Neuron (in vitro differentiated cells): ENCODE results near the gene IRF5.

Source experiments
- H2AFZ ChIP-seq: one replicate; pipeline ENCODE4 v1.6.1; 2013; ENCODE audit warnings: low read depth, mild to moderate bottlenecking, inconsistent platforms, low read length, moderate library complexity
- H3K27me3 ChIP-seq: one replicate; pipeline ENCODE4 v1.6.1; 2013; ENCODE audit warnings: low read length; ENCODE audit not compliant: insufficient read depth
- H3K36me3 ChIP-seq: one replicate; pipeline ENCODE4 v1.6.1; 2013; ENCODE audit warnings: low read length; ENCODE audit not compliant: insufficient read depth
- H3K4me1 ChIP-seq: one replicate; pipeline ENCODE4 v1.6.1; 2013; ENCODE audit warnings: low read length; ENCODE audit not compliant: insufficient read depth
- H3K4me3 ChIP-seq: 2 replicates; pipeline ENCODE4 v1.5.1; 2013; ENCODE audit warnings: mild to moderate bottlenecking, low read length, moderate library complexity
- H3K9me3 ChIP-seq: one replicate; pipeline ENCODE4 v1.6.1; 2013; ENCODE audit warnings: low read length

Gene IRF5

GRCh38 chr7:128932862-128933179 lies 4.9 kb upstream of the IRF5 start:
- no peak overlapping the region for H3K4me3 ChIP-seq
- peaks cover 4% of the 10 kb centered on the region for H3K9me3 ChIP-seq
- no peaks in the 10 kb centered on the region for H3K4me1 ChIP-seq
- peaks cover 51% of the 10 kb centered on the region for H3K27me3 ChIP-seq
- H3K36me3 ChIP-seq: no peaks in the 10 kb centered on the region
- no peak overlapping the region for H2AFZ ChIP-seq

GRCh38 chr7:128933180-128933891 lies 4.4 kb upstream of the IRF5 start:
- Histone ChIP-seq H3K4me3 (no peak overlapping the region), H3K4me1 (peaks cover 3% of the 10 kb centered on the region)

GRCh38 chr7:128934361-128935341 lies 3.1 kb upstream of the IRF5 start:
- H3K27me3 ChIP-seq: peaks cover 64% of the 10 kb centered on the region
- H3K4me3 ChIP-seq: no peak overlapping the region
- H2AFZ ChIP-seq: no peak overlapping the region
- no peaks in the 10 kb centered on the region for H3K36me3 ChIP-seq
- peaks cover 2% of the 10 kb centered on the region for H3K9me3 ChIP-seq
- peaks cover 7% of the 10 kb centered on the region for H3K4me1 ChIP-seq

More at GRCh38 chr7:128933180-128933891, 4.4 kb upstream of the IRF5 start:
- H3K27me3 ChIP-seq: peaks cover 55% of the 10 kb centered on the region
- peaks cover 2% of the 10 kb centered on the region for H3K9me3 ChIP-seq
- no peaks in the 10 kb centered on the region for H3K36me3 ChIP-seq
- H2AFZ ChIP-seq: no peak overlapping the region

GRCh38 chr7:128935342-128935730 lies 2.4 kb upstream of the IRF5 start:
- no peak overlapping the region for H3K4me3 ChIP-seq
- peaks cover 2% of the 10 kb centered on the region for H3K9me3 ChIP-seq
- H3K27me3 ChIP-seq: peaks cover 71% of the 10 kb centered on the region
- H2AFZ ChIP-seq: no peak overlapping the region
- no peaks in the 10 kb centered on the region for H3K36me3 ChIP-seq
- H3K4me1 ChIP-seq: peaks cover 7% of the 10 kb centered on the region

GRCh38 chr7:128936798-128937197 lies 929 bp upstream of the IRF5 start:
- Histone ChIP-seq H3K4me1 (peaks cover 7% of the 10 kb centered on the region), H3K9me3 (peaks cover 2% of the 10 kb centered on the region), H3K36me3 (no peaks in the 10 kb centered on the region), H3K27me3 (peaks cover 74% of the 10 kb centered on the region), H2AFZ (no peak overlapping the region), H3K4me3 (no peak overlapping the region)

GRCh38 chr7:128937271-128937646 lies 468 bp upstream of the IRF5 start:
- H2AFZ ChIP-seq: no peak overlapping the region
- H3K27me3 ChIP-seq: peaks cover 69% of the 10 kb centered on the region
- H3K36me3 ChIP-seq: no peaks in the 10 kb centered on the region
- H3K9me3 ChIP-seq: peaks cover 2% of the 10 kb centered on the region
- H3K4me1 ChIP-seq: peaks cover 7% of the 10 kb centered on the region
- H3K4me3 ChIP-seq: no peak overlapping the region

GRCh38 chr7:128938544-128939074 lies 882 bp downstream of the IRF5 start:
- Histone ChIP-seq H3K4me3 (peak overlapping the region; percentile 29), H3K4me1 (peaks cover 7% of the 10 kb centered on the region), H3K36me3 (no peaks in the 10 kb centered on the region), H3K9me3 (peaks cover 2% of the 10 kb centered on the region), H2AFZ (peak overlapping the region; percentile 48), H3K27me3 (peaks cover 62% of the 10 kb centered on the region)

GRCh38 chr7:128939075-128939860 lies 1.5 kb downstream of the IRF5 start:
- H3K27me3 ChIP-seq: peaks cover 62% of the 10 kb centered on the region
- no peak overlapping the region for H2AFZ ChIP-seq
- no peaks in the 10 kb centered on the region for H3K36me3 ChIP-seq
- H3K4me1 ChIP-seq: peaks cover 7% of the 10 kb centered on the region
- no peak overlapping the region for H3K4me3 ChIP-seq
- H3K9me3 ChIP-seq: peaks cover 2% of the 10 kb centered on the region

- H3K4me3 ChIP-seq: no peak overlapping the region
- H3K4me1 ChIP-seq: peaks cover 7% of the 10 kb centered on the region
- H3K27me3 ChIP-seq: peaks cover 60% of the 10 kb centered on the region
- H3K9me3 ChIP-seq: no peaks in the 10 kb centered on the region
- no peak overlapping the region for H2AFZ ChIP-seq
- H3K36me3 ChIP-seq: no peaks in the 10 kb centered on the region
These were observed 2.2 kb downstream of the IRF5 start for GRCh38 chr7:128939861-128940410.

GRCh38 chr7:128940494-128941322 lies 3.0 kb downstream of the IRF5 start:
- Histone ChIP-seq H3K9me3 (no peaks in the 10 kb centered on the region), H3K4me1 (peaks cover 7% of the 10 kb centered on the region), H3K27me3 (peaks cover 53% of the 10 kb centered on the region)

GRCh38 chr7:128941323-128941890 lies 3.7 kb downstream of the IRF5 start:
- Histone ChIP-seq H3K36me3 (no peaks in the 10 kb centered on the region), H3K27me3 (peaks cover 49% of the 10 kb centered on the region), H2AFZ (no peak overlapping the region), H3K9me3 (no peaks in the 10 kb centered on the region), H3K4me3 (no peak overlapping the region), H3K4me1 (peaks cover 7% of the 10 kb centered on the region)

More at GRCh38 chr7:128940494-128941322, 3.0 kb downstream of the IRF5 start:
- Histone ChIP-seq H3K36me3 (no peaks in the 10 kb centered on the region), H3K4me3 (no peak overlapping the region), H2AFZ (no peak overlapping the region)
